GM20431 (cell line): ENCODE results near the gene PTPRG.

Experiments
- in situ Hi-C: fragments of 300-500 bp; cut with MseI, MboI; formaldehyde crosslinking; loops from one replicate; pipeline ENCODE4 v1.15.0; 2020; ENCODE audit warnings: low sequenced_read_pairs; ENCODE audit not compliant: unreplicated experiment

Gene PTPRG

GRCh38 chr3:61901496-61901895, 340.1 kb downstream of the PTPRG start:
- in situ Hi-C loops = no loop called here

- in situ Hi-C loops = no loop called here
Observed at GRCh38 chr3:61901986-61902385, 340.6 kb downstream of the PTPRG start.

- in situ Hi-C loops = no loop called here
Observed at GRCh38 chr3:61903074-61903473, 341.7 kb downstream of the PTPRG start.

- in situ Hi-C loops = no loop called here
Observed at GRCh38 chr3:61903931-61904657, 342.7 kb downstream of the PTPRG start.

- in situ Hi-C loops = no loop called here
Observed at GRCh38 chr3:61907210-61907795, 345.9 kb downstream of the PTPRG start.

GRCh38 chr3:61908382-61908781, 347.0 kb downstream of the PTPRG start:
- in situ Hi-C loops = no loop called here

- in situ Hi-C loops = no loop called here
Observed at GRCh38 chr3:61910732-61911131, 349.4 kb downstream of the PTPRG start.

GRCh38 chr3:61912158-61912557, 350.8 kb downstream of the PTPRG start:
- in situ Hi-C loops = no loop called here

GRCh38 chr3:61913701-61914100, 352.3 kb downstream of the PTPRG start:
- in situ Hi-C loops = no loop called here

GRCh38 chr3:61914276-61914675, 352.9 kb downstream of the PTPRG start:
- in situ Hi-C loops = no loop called here

- in situ Hi-C loops = no loop called here
Observed at GRCh38 chr3:61915296-61915695, 353.9 kb downstream of the PTPRG start.

- in situ Hi-C loops = no loop called here
Observed at GRCh38 chr3:61919371-61919770, 358.0 kb downstream of the PTPRG start.

- in situ Hi-C loops = no loop called here
Observed at GRCh38 chr3:61922118-61922517, 360.7 kb downstream of the PTPRG start.

- in situ Hi-C loops = no loop called here
Observed at GRCh38 chr3:61924090-61924735, 362.8 kb downstream of the PTPRG start.

GRCh38 chr3:61924991-61925390, 363.6 kb downstream of the PTPRG start:
- in situ Hi-C loops = no loop called here

- in situ Hi-C loops = no loop called here
Observed at GRCh38 chr3:61925721-61926120, 364.4 kb downstream of the PTPRG start.

GRCh38 chr3:61926923-61927322, 365.6 kb downstream of the PTPRG start:
- in situ Hi-C loops = no loop called here

GRCh38 chr3:61927332-61927731, 366.0 kb downstream of the PTPRG start:
- in situ Hi-C loops = no loop called here

GRCh38 chr3:61928039-61928438, 366.7 kb downstream of the PTPRG start:
- in situ Hi-C loops = no loop called here

- in situ Hi-C loops = no loop called here
Observed at GRCh38 chr3:61928776-61929314, 367.5 kb downstream of the PTPRG start.

GRCh38 chr3:61929617-61930016, 368.2 kb downstream of the PTPRG start:
- in situ Hi-C loops = no loop called here
